HG03280 (cell line): ENCODE measurements around the gene EHBP1.

Source experiments
- ATAC-seq: cut with Tn5 transposase; IDR thresholded peaks from one replicate; pipeline ENCODE4 v1.9.1; 2021; ENCODE audit warnings: mild to moderate bottlenecking, moderate library complexity; ENCODE audit not compliant: unreplicated experiment

Gene EHBP1

DNA sequence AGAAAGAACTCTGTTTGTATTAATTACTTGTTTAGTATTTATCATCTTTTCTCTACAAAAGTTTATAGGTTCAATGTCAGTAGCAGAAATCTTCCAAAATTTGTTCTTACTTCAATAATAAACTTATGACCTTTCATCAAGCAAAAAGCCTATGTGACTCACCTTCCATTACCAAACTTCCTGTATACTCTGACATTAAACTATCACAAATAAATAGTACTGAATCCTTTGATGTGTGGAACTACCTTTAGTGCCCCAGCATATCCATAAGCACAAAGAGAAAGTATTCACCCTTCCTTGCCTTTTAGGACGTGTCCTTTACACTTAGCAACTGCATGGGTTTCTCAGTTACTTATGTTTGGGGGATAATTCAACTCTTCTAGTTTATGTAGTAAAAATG is 166.0 kb downstream of the EHBP1 start:
- no peak for ATAC-seq

DNA sequence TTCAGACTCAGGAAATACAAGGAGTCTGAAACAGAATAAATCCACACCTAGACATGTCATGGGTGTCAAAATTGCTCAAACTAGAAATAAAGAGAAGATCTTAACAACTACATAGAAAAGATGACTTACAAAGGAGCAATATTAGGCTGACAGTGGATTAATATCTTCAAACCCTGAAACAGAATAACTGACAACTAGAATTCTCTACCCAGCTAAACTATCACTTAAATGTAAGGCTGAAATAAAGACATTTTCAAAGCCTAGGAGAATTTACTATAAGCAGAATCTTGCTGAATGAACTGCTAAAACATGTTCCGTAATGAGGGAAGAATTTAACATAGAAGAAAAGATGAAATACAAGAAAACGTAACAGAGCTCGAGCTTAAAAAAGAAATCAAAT is 168.1 kb downstream of the EHBP1 start:
- no peak for ATAC-seq

DNA sequence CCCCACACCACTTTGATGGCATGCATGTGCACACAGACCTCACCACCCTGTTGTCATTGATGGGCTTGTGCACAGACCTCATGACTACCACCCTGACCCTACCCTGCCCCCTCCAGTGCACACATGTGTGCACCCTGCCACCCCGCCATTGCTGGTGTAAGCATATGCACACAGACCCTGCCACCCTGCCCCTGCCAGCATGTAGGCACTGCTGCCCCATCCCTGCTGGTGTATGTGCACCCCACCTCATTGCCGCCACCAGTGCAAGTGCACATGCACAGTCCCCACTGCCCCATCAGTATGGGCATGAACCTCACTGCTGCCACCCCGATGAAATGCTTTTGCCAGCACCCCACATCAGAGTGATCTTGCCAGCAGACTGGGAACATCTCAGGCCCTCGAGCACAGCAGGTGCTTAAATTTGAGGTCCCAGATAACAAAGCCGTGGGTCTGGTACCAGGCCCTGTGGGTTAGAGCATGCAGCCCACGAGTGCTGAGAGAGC is 169.4 kb downstream of the EHBP1 start:
- ATAC-seq, result no peak

DNA sequence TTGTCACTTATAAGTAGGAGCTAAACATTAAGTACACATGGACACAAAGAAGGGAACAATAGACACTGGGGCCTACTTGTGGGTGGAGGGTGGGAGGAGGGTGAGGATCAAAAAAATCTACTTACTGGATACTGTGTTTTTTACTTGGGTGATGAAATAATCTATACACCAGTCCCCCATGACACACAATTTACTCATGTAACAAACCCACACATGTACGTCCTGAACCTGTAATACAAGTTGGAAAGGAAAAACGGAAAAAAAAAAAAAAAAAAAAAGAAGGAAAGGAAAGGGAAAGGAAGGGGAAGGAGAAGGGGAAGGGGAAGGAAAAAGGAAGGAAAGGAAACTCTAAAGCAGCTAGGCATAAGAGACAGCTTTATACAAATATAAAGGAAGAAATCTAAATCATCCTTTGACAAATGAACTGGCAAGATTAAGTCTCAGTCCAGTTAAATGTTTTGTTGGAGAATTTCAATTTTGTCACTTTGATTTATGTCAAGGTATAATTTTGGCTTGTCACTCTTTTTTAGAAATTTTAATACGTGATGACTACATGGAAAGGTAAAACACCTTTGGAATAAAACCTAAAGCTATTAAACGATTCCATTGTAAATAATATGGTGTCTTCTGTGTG is 175.8 kb downstream of the EHBP1 start:
- ATAC-seq, result no peak

DNA sequence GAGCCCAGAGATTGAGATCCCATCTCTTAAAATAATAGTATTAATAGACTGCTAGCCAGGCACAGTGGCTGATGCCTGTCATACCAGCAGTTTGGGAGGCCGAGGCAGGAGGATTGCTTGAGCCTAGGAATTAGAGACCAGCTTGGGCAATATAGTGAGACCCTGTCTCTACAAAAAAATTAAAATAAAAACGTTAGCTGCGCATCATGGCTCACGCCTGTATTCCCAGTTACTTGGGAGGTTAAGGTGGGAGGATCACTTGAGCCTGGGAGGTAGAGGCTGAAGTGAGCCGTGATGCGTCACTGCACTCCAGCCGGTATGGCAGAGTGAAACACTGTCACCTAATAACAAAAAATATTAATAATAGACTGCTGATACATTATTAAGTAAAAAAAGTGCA is 178.1 kb downstream of the EHBP1 start:
- no peak for ATAC-seq

DNA sequence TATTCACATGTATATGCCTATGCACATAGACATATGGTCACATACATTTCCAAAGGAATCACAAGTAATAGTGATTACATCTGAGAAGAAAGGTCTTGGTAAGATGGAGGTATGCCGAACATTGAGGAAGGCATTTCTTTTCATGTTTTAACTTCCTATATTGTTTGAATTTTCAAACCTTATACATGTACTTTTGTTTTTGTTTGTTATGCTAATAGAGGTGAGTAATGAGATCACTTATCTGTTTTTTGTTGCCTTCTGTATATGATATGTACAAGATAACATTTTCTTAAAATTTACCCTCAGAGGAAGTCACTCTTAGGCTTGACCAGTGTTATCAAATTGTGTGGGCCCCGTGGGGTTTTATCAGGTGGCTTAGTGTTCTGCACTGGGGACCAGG is 178.6 kb downstream of the EHBP1 start:
- ATAC-seq, result no peak

DNA sequence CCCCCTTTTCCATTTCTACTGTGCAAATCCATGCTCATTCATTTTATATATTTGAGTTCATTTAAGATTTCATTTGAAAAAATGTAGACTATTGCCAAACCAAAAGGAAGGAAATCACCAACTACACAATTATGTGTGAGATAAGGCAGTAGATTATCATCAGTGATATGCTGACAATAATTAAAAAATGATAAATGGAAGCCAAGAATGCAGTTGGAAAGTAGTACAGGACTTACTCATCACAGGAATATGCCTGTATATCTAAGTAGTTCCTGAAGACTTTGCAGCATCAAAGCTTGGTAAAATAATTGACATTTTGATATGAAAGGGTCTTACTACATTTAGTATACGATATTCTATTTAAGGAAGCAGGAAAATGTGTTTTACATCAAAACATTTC is 179.0 kb downstream of the EHBP1 start:
- no peak for ATAC-seq

DNA sequence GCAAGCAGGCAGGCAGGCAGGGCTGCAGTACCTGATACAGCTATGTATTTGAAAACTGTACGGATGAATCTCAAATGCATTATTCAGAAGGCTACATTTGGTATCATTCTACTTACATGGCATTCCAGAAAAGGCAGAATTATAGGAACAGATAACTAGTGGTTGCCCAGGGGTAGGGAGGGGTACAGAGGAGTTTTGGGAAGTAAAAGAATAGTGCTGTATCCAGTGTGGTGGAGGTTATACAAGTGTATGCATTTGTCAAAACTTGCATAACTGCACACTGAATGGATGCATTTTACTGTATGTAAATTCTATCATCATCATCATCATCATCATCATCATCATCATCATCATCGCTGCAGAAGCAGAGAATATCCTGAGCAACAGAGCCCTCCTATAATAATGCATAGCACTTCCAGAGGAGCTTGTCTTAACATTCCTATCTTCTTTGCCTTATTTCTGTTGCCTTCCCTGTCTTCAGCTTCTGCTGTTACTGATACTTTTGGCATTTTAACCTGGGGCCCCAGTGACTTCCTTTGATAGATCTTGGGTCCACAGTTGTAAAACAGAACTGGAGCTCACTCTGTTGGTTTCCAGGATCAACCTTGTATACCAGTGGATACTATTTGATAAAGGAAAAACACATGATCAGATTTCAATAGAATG is 189.6 kb downstream of the EHBP1 start:
- no peak for ATAC-seq

DNA sequence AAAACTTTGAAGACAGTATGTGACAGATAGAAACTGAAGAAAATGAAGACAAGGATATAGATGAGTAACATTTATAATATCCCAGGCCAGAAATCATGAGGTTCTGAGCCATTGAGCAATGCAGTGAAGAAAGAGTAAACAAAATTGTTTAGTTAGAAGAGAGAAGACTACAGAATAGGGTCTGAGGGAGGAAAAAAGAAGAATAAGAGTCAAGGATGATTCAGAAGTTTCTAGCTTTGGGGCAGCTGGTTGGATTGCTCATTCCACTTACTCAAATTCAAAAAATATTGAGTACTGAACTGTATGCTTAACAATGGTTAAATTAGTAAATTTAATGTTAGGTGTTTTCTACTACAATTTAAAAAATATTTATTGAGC is 190.1 kb downstream of the EHBP1 start:
- no peak for ATAC-seq

DNA sequence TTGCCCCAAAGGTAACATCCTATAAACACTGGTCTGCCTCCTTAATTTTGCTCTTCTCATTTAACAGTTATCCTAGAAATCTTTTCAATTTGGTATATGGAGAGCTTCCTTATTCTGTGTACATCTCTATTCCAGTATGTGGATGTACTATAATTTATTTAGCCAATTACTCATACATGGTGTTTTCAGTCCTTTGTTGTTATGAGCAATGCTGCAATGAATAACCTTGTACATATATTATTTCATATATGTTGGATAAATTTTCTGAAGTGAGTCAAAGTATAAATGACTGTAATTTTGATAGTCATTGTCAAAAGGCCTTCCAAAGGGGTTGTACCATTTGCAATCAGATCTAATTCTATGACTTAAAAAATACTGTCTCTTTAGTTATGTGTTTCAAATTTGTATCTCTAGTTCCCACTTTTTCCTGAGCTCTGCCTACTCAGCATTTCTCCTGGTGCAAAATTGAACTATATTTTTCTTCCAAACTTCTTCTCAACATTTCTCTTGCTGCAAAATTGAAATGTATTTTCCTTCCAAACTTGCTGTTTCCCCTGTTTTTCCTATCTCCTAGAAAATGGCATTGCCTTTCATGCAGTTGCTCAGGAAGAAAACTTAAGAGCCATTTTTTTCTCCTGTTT is 191.8 kb downstream of the EHBP1 start:
- no peak for ATAC-seq

DNA sequence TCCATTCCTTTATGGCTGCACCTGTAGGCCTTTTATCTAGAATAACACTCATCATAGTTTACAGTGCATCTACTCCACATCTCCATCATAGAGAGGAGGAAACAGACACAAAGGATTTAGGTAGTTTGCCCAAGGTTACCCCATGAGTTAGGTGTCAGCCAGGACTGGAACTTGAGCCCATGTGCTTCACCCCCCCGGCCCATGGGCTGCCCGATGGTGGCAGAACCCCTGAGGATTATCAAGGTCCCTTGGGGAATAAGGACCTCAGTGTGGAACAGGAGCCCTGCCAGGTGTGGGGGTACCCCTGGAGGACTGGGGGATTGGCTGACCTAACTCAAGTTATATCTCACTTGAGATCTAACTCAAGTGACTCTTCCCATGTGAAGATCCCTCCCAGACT is 198.8 kb downstream of the EHBP1 start:
- ATAC-seq, result no peak

DNA sequence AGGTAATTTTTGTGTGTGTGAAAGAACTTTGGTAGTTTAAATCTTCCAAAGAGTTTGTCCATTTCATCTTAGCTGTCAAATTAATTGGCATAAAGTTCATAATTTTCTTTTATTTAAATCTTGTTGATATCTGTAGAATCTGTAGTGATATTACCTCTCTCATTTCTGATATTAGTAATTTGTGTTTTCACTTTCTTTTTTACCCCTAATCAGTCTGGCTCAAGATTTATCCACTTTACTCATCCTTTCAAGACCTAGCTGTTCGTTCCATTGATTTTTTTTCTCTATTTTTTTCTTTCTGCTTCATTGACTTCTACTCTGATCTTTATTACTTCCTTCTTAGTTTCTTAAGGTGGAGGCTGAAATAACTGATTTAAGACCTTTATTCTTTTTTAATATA is 202.6 kb downstream of the EHBP1 start:
- ATAC-seq, result no peak

DNA sequence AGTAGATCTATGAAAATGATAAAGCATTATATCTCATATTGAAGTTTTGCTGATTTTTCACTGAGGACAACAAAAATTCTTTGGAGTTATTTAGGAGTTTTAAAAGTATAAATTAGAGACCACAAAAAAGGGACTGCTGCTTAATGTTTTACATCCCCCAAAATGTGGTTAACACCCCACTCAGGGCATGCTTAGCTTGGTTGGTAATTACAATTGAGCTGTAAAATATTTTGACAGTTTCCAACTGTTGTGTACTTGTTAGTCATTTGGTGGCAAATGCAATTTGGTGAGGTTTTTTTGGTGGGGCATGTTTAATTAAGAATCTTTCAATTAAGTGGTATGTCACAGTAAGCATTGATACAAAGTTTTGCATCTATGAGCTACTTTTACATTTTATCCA is 207.8 kb downstream of the EHBP1 start:
- no peak for ATAC-seq

DNA sequence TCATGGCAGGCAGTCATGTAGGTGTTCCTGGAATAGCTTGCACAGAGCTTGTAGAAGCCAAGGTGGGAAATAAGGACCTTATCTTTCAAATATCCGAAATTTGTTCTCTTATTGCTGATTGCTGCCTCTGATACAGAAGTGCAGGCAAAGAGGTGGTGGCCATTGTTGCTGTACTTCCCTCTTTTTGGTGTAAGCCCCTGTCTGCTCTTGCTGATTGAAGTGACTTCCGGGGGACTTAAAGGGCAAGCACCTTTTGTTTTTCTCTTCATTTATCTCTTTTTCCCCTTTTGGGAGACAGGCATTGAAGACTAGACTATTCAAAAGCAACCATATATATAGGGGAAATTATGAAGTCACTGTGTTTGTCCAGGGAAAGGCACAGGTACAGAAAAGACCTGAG is 213.5 kb downstream of the EHBP1 start:
- no peak for ATAC-seq

DNA sequence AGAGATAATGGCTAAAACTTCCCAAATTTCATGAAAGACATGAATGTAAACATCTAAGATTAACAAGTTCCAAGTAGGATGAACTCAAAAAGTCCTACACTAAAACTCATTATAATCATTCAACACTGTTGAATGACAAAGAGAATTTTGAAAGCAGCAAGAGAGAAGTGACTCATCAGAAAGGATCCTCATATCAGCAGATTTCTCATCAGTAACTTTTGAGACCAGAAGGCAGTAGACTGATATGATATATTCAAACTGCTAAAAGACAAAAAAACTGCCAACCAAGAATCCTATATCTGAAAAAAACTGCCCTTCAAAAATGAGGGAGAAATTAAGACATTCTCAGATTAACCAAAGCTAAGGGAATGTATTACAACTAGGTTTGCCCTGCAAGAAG is 214.6 kb downstream of the EHBP1 start:
- ATAC-seq, result no peak

DNA sequence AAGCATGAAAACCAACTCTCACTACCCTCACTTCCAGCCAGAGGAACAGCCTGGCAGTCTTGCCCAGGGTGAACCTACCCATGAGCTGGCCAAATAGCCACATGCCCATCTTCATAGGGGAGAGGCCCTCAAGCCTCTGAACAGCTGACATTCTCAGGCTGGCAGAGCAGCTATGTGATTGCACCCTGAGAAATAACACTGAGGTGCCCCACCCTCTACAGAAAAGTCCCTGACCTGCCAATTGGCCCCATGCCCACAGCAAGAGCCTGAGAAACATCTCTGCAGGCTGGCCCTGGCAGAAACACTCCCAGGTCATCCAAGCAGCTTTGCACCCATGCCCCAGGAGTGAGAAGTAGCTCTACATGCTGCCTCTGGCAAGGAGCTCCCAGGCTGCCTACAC is 217.7 kb downstream of the EHBP1 start:
- no peak for ATAC-seq

DNA sequence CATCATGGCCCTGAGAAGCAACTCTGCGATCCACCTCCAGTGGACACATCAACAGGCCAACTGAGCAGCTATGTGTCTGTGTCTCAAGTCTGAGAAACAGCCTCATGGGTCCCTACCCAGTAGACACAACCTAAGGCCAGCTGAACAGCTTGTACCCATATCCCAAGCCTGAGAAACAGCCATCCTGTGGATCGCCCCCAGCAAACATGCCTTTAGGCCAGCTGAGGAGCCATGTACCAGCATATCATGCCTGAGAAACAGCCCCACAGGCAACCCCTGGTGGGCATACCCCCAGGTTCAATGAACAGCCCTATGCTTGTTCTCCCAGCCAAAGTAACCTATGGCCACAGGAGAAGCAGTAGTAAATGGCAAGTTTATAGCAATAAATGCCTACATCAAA is 218.4 kb downstream of the EHBP1 start:
- ATAC-seq, result no peak

DNA sequence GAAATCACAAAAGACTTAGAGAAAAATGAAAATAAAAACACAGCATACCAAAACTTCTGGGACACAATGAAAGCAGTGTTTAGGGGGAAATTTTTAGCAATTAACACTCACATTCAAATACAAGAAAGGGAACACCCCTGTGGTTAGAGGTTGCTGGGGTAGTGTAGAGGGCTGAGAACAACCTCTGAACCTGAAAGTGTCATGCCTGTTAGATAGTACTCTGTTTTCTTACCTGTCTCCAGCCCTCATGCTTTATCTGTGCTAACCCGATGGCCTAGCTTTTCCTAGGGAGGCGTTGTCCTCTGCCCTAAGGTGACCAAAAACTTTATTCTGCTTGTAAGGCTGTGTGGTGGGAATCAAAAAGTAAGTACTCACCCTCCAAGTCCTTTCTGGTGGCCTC is 222.5 kb downstream of the EHBP1 start:
- no peak for ATAC-seq

DNA sequence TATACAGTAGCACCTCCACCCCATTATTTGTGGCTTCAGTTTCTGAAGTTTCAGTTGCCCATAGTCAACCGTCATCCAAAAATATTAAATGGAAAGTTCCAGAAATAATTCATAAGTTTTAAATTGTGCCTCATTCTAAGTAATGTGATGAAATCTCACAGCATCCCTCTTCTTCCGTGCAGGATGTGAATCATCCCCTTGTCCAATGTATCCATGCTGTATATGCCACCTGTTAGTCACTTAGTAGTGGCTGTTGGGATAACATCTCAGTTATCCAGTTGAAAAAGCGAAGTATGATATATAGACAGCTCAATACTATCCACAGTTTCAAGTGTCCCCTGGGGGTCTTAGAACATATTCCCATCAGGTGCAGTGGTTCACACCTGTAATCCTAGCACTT is 226.0 kb downstream of the EHBP1 start:
- ATAC-seq, result no peak

DNA sequence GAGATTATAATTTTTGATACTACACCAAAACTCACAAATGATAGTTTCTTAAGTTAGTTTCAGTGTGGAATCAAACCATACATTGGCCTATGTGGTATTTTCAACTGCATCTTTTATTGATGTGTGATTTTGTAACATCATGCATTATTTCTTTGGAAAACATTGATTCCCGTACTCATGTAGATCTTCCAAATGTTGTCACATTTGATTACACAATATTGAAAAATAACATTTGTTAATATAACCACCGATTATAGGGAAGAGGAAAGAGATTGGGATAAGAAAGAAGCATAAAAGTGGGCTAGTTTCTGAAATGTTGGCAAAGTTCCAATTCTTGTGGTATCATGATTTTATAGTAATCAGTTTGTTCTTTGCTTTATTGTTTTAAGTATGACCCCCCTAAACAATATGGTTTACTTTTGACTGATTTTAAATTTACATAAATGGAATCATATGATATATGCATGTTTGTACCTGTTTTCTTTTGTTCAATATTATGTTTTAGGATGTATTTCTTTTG is 227.9 kb downstream of the EHBP1 start:
- no peak for ATAC-seq

DNA sequence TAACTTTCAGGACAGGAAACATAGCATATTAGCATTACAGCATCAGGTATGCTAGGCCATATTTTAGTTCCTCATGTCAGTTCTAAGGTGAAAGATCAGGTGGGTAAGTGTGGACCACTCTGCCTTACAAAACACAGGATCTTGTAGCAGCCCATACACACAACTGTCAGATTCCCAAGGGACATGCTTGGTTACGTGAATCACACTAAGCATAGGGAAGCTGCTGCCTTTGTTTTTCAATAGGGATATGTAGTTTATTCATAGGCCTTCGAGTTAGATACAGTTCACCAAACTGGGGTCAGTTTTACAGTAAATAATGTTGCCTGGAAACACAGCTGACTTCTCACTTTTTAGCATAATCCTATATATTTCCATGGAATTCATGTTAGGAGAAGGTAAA is 229.0 kb downstream of the EHBP1 start:
- ATAC-seq, result no peak

DNA sequence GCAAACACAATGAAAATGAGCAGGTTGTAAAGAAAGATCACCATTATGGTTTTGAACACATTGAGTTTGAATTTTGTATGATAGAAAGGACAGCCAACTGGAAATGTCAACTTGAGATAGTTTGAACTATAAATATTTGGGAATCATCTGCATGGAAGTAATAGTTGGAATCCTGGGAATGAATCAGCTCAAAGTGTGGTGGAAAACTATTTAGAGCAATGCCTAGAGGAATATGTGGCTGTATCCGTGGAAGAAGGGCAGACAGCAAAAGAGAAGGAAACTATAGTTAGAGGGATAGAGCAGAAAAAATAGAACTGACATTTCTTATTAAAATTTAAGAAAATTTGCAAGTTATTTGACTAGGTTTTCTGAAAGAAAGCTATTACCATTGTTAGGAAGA is 232.6 kb downstream of the EHBP1 start:
- no peak for ATAC-seq
